SK-N-SH (cell line): Measurements from ENCODE around the gene SPPL2C. TPM values are rescaled to one million over a fixed set of nuclear protein-coding genes. Genes with fewer than 3 reads are reported as not detected.

ENCODE experiments used
- CTCF ChIA-PET: fragments of 300-600, 350-600 bp; formaldehyde crosslinking; extraction: SDS; loops from one replicate; lab custom pipeline; 2021; lab: Yijun Ruan, JAX
- POLR2A ChIA-PET: fragments of 350-600 bp; sonication (Branson Sonifier 250); formaldehyde crosslinking; extraction: SDS; loops from one replicate; lab custom pipeline; 2020; ENCODE audit warnings: antibody characterized with exemption, inconsistent platforms; lab: Yijun Ruan, JAX
- DNase-seq: peaks from one replicate; pipeline ENCODE4 v3.0.0; 2012
- H2AFZ ChIP-seq: fragments of 200-600 bp; sonication (generic); 2 replicates; pipeline ENCODE4 v1.8.1; 2016; ENCODE audit warnings: antibody characterized with exemption, mild to moderate bottlenecking, low read depth
- H3F3A ChIP-seq: fragments of 200-600 bp; sonication (generic); replicated peaks from 2 replicates; pipeline ENCODE3; 2016; ENCODE audit warnings: antibody characterized with exemption, mild to moderate bottlenecking; ENCODE audit not compliant: insufficient read depth
- H3K27ac ChIP-seq, 2 experiments: fragments of 200-500 bp in 1 of 2; fragments of 200-600 bp in 1 of 2; sonication (Bioruptor generic) in 1 of 2; sonication (generic), shearing (Covaris generic) in 1 of 2; 2 replicates each; pipeline versions ENCODE4 v1.5.1 to v1.6.1; 2014 to 2016; ENCODE audit warnings: low read depth in 2 of 2, inconsistent platforms in 1 of 2, low read length in 1 of 2, mild to moderate bottlenecking in 1 of 2, mixed read lengths in 1 of 2
- H3K27me3 ChIP-seq: fragments of 200-600 bp; sonication (generic), shearing (Covaris generic); 2 replicates; pipeline ENCODE4 v1.6.1; 2016; ENCODE audit warnings: mixed run types; ENCODE audit not compliant: insufficient read depth
- H3K36me3 ChIP-seq, 2 experiments: fragments of 200-500 bp in 1 of 2; fragments of 200-600 bp in 1 of 2; sonication (Bioruptor generic) in 1 of 2; sonication (generic) in 1 of 2; replicated peaks in 1 of 2; 2 replicates each; pipeline versions ENCODE3 to v1.5.1; 2014 to 2016; ENCODE audit warnings: low read length in 1 of 2, mild to moderate bottlenecking in 1 of 2; ENCODE audit not compliant: insufficient read depth in 2 of 2, control insufficient read depth in 1 of 2
- H3K4me1 ChIP-seq, 2 experiments: fragments of 200-500 bp in 1 of 2; fragments of 200-600 bp in 1 of 2; sonication (Bioruptor generic) in 1 of 2; sonication (generic), shearing (Covaris generic) in 1 of 2; 2 replicates each; pipeline versions ENCODE4 v1.5.1 to v1.6.1; 2014 to 2016; ENCODE audit warnings: low read depth in 1 of 2, low read length in 1 of 2, mixed run types in 1 of 2; ENCODE audit not compliant: insufficient read depth in 2 of 2, control insufficient read depth in 1 of 2
- H3K4me2 ChIP-seq: fragments of 200-600 bp; sonication (generic), shearing (Covaris generic); 2 replicates; pipeline ENCODE4 v1.6.1; 2017; ENCODE audit warnings: mixed run types
- H3K4me3 ChIP-seq, 2 experiments: fragments of 200-500 bp in 1 of 2; fragments of 200-600 bp in 1 of 2; sonication (Bioruptor generic) in 1 of 2; sonication (generic), shearing (Covaris generic) in 1 of 2; 2 replicates each; pipeline versions ENCODE4 v1.5.1 to v1.8.1; 2014 to 2016; ENCODE audit warnings: low read depth in 2 of 2, inconsistent platforms in 1 of 2, low read length in 1 of 2, mild to moderate bottlenecking in 1 of 2, mixed read lengths in 1 of 2, moderate library complexity in 1 of 2
- H3K79me2 ChIP-seq: fragments of 200-600 bp; sonication (generic); 2 replicates; pipeline ENCODE4 v1.8.1; 2017; ENCODE audit warnings: mild to moderate bottlenecking; ENCODE audit not compliant: insufficient read depth
- H3K9ac ChIP-seq: fragments of 200-600 bp; sonication (generic); 2 replicates; pipeline ENCODE4 v1.6.1; 2017; ENCODE audit warnings: mixed run types
- H3K9me2 ChIP-seq: fragments of 200-600 bp; sonication (generic); 2 replicates; pipeline ENCODE4 v1.6.1; 2017; ENCODE audit warnings: mixed run types
- H3K9me3 ChIP-seq: fragments of 200-600 bp; sonication (generic); 2 replicates; pipeline ENCODE4 v1.6.1; 2017; ENCODE audit warnings: mixed run types, mild to moderate bottlenecking, moderate library complexity
- H4K20me1 ChIP-seq: fragments of 200-600 bp; sonication (generic); 2 replicates; pipeline ENCODE4 v1.6.1; 2017; ENCODE audit warnings: mild to moderate bottlenecking, mixed run types; ENCODE audit not compliant: insufficient read depth
- FOXM1 ChIP-seq: IDR thresholded peaks from 2 replicates; pipeline ENCODE4 v1.4.0; 2012; ENCODE audit warnings: low read depth, mild to moderate bottlenecking
- JUND ChIP-seq: IDR thresholded peaks from 2 replicates; pipeline ENCODE4 v1.4.0; 2012
- MEF2A ChIP-seq: IDR thresholded peaks from 2 replicates; pipeline ENCODE4 v1.4.0; 2012; ENCODE audit warnings: low read depth, borderline replicate concordance
- MXI1 ChIP-seq: IDR thresholded peaks from 2 replicates; pipeline ENCODE4 v1.6.1; 2012; ENCODE audit warnings: mild to moderate bottlenecking, low read depth, low read length, improper control_type of control experiment
- POLR2AphosphoS5 ChIP-seq: IDR thresholded peaks from 2 replicates; pipeline ENCODE4 v1.6.1; 2012; ENCODE audit warnings: low read depth, low read length
- RAD21 ChIP-seq: IDR thresholded peaks from 2 replicates; pipeline ENCODE4 v1.6.1; 2012; ENCODE audit warnings: mild to moderate bottlenecking, low read length
- RXRA ChIP-seq: IDR thresholded peaks from 2 replicates; pipeline ENCODE4 v1.4.0; 2012; ENCODE audit warnings: low read depth, mild to moderate bottlenecking, borderline replicate concordance
- TAF1 ChIP-seq: IDR thresholded peaks from 2 replicates; pipeline ENCODE4 v1.6.1; 2012; ENCODE audit warnings: low read depth, mild to moderate bottlenecking, low read length, moderate library complexity, borderline replicate concordance
- YY1 ChIP-seq: IDR thresholded peaks from 2 replicates; pipeline ENCODE4 v1.4.0; 2012; ENCODE audit warnings: low read depth, mild to moderate bottlenecking
- WGBS: methylation state at CpG from one replicate; pipeline ENCODE4 v1.1.6; 2017; ENCODE audit warnings: low lambda C conversion rate; 5-methylcytosine and 5-hydroxymethylcytosine counted together
- polyA plus RNA-seq, 3 experiments: library from polyadenylated mRNA; depleted of rRNA; stranded (reverse); fragments of >200 nt; gene quantifications; 2 replicates each; pipeline ENCODE4 v1.2.3, GENCODE V29; 2012
- TF ChIP-seq, protein P1 (sequence below): fragments of 200-600 bp; sonication (generic); IDR thresholded peaks from 2 replicates; pipeline ENCODE4 v1.6.1; 2017; ENCODE audit warnings: antibody characterized with exemption, mild to moderate bottlenecking, moderate library complexity
- TF ChIP-seq, protein P2 (sequence below): IDR thresholded peaks from 2 replicates; pipeline ENCODE4 v1.4.0; 2012; ENCODE audit warnings: low read depth
- TF ChIP-seq, protein P3 (sequence below): IDR thresholded peaks from 2 replicates; pipeline ENCODE4 v1.4.0; 2012; ENCODE audit warnings: low read depth, borderline replicate concordance
- TF ChIP-seq, protein P4 (sequence below): fragments of 150-350 bp; IDR thresholded peaks from 2 replicates; pipeline ENCODE4 v1.6.1; 2016; ENCODE audit warnings: mild to moderate bottlenecking, low read depth, low read length

The SPPL2C gene
- polyA plus RNA-seq, 1 of the 3 experiments (the other 2 are of a cell fraction) = not detected

DNA sequence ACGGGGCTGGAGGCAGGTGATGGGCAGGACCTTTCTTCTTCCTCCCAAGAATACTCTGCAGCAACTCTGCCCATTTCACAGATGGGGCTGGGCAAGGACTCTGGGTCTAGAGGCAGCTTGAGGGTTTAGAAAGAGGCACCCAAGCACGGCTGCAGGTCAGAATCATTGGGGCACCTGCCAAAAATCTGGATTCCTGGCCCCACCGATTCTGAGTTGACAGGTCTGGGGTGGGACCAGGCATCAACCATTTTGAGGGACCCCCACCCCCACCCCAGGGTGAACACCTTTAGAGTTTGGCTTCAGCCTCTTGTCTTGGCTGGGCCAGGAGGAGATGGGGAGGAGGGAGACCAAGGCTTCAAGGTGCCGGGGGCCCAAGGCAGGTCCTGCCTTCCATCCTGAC is 5.3 kb downstream of the SPPL2C start:
- no peak overlapping the region for H3K4me3 ChIP-seq
- POLR2A ChIA-PET = interaction anchor here (0.6 kb wide), 1 partner anchor 212 kb away, joined by 4 read pairs; no protein-coding TSS in a partner anchor
- H3K9ac ChIP-seq = no peak overlapping the region
- H3K9me2 ChIP-seq = no peaks in the 10 kb centered on the region
- no peaks in the 10 kb centered on the region for H3F3A ChIP-seq
- H3K27me3 ChIP-seq = peaks cover 12% of the 10 kb centered on the region
- no peak for DNase-seq
- TF ChIP-seq, protein P1, sequence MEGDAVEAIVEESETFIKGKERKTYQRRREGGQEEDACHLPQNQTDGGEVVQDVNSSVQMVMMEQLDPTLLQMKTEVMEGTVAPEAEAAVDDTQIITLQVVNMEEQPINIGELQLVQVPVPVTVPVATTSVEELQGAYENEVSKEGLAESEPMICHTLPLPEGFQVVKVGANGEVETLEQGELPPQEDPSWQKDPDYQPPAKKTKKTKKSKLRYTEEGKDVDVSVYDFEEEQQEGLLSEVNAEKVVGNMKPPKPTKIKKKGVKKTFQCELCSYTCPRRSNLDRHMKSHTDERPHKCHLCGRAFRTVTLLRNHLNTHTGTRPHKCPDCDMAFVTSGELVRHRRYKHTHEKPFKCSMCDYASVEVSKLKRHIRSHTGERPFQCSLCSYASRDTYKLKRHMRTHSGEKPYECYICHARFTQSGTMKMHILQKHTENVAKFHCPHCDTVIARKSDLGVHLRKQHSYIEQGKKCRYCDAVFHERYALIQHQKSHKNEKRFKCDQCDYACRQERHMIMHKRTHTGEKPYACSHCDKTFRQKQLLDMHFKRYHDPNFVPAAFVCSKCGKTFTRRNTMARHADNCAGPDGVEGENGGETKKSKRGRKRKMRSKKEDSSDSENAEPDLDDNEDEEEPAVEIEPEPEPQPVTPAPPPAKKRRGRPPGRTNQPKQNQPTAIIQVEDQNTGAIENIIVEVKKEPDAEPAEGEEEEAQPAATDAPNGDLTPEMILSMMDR = no peak
- TF ChIP-seq TAF1 (no peak), MXI1 (no peak), RXRA (no peak), MEF2A (no peak), FOXM1 (no peak), JUND (no peak), POLR2AphosphoS5 (no peak), RAD21 (no peak), YY1 (no peak)
- TF ChIP-seq, protein P2, sequence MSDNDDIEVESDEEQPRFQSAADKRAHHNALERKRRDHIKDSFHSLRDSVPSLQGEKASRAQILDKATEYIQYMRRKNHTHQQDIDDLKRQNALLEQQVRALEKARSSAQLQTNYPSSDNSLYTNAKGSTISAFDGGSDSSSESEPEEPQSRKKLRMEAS = no peak
- TF ChIP-seq, protein P3, sequence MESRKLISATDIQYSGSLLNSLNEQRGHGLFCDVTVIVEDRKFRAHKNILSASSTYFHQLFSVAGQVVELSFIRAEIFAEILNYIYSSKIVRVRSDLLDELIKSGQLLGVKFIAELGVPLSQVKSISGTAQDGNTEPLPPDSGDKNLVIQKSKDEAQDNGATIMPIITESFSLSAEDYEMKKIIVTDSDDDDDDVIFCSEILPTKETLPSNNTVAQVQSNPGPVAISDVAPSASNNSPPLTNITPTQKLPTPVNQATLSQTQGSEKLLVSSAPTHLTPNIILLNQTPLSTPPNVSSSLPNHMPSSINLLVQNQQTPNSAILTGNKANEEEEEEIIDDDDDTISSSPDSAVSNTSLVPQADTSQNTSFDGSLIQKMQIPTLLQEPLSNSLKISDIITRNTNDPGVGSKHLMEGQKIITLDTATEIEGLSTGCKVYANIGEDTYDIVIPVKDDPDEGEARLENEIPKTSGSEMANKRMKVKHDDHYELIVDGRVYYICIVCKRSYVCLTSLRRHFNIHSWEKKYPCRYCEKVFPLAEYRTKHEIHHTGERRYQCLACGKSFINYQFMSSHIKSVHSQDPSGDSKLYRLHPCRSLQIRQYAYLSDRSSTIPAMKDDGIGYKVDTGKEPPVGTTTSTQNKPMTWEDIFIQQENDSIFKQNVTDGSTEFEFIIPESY = no peak
- TF ChIP-seq, protein P4, sequence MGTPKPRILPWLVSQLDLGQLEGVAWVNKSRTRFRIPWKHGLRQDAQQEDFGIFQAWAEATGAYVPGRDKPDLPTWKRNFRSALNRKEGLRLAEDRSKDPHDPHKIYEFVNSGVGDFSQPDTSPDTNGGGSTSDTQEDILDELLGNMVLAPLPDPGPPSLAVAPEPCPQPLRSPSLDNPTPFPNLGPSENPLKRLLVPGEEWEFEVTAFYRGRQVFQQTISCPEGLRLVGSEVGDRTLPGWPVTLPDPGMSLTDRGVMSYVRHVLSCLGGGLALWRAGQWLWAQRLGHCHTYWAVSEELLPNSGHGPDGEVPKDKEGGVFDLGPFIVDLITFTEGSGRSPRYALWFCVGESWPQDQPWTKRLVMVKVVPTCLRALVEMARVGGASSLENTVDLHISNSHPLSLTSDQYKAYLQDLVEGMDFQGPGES = no peak
- TF ChIP-seq, all 33 proteins: peak for 0
- CTCF ChIA-PET = interaction anchor here (0.8 to 17.2 kb wide), 11 partner anchors 16 to 214 kb away, joined by 3 to 327 read pairs (median 8); partner anchors contain the start of gene CRHR1
- Histone ChIP-seq H3K4me1 (peaks cover 0 to 15% of the 10 kb centered on the region in 2 experiments; a peak in 1 of 4 replicates), H2AFZ (no peak overlapping the region), H3K36me3 (no peaks in the 10 kb centered on the region), H3K27ac (no peak overlapping the region), H4K20me1 (no peaks in the 10 kb centered on the region), H3K79me2 (no peaks in the 10 kb centered on the region), H3K9me3 (no peaks in the 10 kb centered on the region), H3K4me2 (no peak overlapping the region)
- 47% methylated on average over 3 of the region's 4 CpGs for WGBS
